GM21723 (cell line): Measurements from ENCODE around the gene C1orf174.

Experiments
- ATAC-seq: cut with Tn5 transposase; IDR thresholded peaks from one replicate; pipeline ENCODE4 v1.9.1; 2021; ENCODE audit warnings: mild to moderate bottlenecking, moderate library complexity; ENCODE audit not compliant: unreplicated experiment

C1orf174 gene

DNA sequence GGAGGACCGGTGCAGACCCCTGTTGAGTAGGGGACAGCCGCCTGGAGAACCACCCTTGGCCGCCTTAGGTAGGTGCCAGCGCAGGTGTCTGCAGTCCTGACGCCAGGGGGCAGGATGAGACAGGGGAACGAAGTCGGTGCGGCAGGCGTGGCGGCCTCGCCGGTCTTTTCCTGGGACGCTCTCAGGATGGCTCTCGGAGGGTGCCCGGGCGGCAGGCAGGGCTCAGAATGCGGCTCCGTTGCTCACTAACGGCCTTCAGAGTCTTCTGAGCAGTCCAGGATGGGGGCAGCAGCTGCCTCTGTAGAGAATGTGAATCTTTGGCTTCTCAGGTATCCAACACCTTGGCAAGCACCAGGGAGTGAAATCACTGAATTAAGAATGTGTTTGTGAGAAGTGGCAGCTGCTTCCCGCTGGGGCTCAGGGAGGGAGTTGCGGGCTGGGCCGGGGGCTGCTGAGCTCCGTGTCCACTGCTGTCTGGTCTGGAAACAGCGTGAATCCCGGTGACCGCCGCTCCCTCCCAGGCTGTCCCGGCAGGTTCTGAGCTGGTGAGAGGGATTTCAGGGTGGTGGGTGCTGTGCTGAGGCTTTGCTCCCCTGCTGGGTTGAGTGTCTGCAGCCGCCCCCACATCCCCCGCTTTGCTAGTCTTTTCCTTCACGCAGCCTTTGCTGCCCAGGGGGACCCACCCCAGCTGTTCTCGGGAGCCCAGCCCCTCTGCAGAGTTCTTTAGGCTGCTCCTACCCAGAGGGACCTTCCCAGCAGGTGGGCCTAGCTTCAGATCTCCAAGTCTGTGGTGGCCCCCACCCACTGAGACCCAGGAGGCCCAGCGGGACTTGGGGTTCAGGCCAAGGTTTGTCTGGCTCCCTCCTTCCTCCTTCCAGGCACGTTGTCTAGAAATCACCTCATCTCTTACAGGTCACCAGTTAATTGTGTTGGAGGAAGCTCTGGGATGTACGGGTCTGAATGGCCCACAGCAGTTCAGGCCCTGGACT is 11.1 kb upstream of the C1orf174 start:
- ATAC-seq: no peak

DNA sequence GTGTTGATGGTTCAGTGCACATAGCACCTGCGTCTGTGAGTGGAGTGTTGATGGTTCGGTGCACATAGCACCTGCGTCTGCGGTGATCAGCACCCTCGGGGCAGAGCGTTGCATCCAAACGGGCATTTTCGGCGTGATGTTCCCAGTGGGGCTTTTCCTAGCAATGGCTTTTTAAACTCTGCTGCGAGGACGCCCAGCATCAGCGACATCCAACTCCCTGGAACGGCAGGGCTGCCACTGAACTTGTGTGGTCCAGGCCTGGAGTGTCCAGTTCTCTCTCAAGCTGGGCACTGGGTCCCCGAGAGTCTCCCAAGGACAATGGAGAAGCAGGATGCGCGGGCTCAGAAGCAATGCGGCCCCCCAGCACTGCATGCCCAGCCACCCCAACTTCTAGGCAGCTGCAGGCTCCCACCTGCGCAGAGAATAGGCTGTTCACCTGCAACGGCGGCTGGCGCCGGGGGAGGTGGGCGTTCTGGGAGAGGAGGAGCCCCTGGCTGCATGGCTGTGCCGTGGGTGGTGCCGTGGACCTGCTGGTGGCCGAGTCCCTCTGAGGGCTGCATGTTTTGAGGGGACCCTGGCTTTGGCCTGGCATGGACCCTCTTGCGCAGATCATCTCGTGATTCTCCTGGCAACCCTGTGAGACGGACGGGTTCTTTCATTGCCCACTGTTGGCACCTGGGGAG is 10.1 kb upstream of the C1orf174 start:
- no peak for ATAC-seq

DNA sequence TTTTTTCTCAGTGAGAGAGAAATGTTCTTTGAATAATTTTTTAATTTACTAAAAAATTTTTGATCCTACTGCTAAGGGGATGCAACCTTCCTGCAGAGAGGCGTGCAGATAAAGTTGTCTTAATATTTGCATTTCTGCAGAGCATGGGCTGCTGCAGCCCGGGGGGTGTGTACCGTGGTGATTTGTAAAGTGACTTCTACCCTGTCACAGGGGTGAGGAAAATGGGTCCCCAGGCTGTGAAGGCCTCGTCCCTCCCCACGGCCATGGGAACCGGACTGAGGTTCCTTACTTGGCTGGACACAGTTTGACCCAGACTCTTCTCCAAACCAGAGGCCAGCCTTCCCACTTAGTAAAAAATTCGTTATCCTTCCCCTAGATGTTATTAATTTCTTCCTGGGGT is 9.5 kb upstream of the C1orf174 start:
- ATAC-seq: no peak

DNA sequence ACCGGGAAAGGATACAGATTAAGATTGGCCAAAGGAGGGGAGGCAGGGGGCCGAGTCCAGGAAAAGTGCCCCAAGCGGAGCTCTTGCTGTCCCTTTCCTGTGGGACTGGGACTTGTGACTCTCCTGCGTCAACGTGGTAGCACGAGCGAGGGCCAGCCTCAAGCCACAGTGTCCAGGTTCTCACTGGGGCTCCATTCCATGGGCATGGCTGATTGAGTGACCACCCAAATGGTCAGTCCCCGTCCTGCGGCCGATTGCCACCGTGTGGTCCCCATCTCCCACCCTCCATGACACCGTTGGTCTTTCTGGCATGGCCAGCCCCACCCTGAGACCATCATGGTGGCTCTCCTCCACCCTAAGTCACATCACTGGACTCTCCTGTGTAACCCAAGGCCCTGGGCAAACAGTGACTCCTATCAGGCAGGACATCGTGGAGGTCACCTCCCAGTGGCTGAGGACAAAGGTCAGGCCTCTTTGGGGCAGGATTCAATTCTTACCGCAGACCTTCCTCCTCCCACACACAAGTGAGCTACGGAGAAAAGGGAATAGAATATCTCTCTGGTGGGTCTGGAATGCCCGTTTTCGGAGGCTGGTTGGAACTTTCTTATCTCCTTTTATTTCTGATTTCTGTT is 8.9 kb upstream of the C1orf174 start:
- ATAC-seq: no peak

DNA sequence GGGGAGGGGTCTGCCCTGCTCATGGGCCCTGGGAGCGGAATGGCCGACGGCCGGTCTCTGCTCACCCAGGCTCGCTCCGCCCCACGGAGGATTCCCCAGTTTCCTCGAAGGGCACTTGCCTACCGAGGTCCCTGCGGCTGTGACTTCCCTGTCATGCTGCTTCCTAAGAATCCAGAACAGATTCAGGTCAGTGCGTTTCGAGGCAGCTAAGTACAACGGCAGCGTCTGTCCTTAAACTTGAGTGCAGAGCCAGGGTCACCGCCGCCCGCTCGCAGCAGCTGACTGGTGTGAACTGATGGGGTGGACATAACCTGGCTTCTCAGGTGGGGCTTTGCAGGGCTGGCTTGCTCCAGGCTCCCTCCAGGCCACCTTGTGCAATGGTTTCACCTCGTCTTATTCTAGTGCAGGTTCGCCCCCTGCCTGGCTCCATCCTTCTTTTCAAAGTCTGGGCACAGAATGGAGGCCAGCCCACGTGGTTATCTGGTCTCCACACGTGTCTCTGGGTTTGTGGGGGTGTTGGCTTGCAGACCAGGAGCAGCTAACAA is 7.6 kb upstream of the C1orf174 start:
- no peak for ATAC-seq

DNA sequence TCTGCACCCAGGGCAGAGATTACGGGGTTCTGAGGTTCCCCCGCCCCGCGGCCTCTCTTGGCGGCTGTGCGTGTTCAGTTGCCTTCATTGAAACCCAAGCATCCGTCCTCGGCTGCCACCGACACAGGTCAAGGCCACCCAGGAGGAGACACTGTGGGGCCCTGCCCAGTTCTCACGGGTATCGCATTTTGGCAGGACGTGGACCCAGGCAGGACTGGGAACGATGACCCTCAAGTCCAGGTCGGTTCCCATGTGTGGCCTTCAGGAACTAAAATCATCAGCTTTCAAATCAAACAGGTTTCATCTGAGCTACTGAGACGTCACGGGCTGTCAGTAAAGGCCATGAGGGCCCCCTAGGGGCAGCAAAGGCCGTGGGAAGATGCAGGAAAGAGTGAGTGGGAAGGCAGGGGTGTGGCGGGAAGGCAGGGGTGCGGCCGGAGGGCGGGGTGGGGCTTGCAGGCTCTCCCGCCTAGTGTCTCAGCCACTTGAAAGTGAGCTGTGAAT is 7.0 kb upstream of the C1orf174 start:
- ATAC-seq: no peak

DNA sequence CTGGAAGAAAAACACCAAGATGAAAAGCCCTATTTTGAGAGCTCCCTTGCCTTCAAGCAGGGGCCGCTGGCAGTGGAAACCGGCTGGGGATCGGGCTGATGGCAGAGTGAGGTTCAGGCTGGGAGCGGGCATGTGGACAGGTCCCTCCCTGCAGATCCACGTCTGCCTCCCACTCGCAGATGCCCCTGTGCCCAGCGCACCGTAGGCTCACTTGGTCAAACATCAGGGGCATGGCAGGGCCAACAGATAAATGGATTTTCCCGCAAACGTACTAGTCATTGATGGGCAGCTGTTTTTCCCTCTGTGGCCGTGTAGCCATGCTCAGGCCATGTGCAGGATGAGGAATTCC is 6.6 kb upstream of the C1orf174 start:
- no peak for ATAC-seq

DNA sequence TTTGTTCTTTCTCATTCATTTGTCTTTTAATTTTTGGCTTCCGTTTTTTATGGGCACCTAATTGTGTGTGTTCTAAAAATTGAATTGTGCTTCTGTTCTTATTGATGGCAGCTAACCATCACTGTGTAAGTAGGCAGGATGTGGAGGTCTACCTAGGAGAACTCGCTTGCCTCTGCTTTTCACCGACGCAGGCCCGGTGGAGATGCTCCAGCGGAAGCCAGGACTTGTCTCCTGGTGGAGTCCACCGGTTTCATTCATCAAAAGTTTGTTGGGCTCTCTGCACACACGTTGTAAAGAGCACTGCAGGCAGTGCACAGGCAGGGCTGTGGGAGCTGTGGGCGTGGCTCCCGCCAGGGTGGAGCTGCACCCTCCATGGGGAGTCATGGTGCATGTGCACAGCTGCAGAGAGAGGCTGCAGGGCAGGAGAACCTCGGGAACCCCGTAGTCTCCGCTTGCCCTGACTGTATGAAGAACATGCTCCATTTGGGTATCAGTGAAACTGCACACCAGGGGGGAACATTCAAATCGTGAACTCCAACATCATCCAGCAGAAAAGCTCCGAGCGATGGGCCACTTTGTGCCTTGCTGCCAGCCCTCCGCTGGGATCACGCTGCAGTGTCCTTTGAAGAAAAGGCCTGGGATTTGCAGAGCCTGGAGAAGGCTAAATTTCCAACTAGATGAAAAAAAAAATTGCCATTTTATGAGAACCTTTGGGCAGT is 6.0 kb upstream of the C1orf174 start:
- no peak for ATAC-seq

DNA sequence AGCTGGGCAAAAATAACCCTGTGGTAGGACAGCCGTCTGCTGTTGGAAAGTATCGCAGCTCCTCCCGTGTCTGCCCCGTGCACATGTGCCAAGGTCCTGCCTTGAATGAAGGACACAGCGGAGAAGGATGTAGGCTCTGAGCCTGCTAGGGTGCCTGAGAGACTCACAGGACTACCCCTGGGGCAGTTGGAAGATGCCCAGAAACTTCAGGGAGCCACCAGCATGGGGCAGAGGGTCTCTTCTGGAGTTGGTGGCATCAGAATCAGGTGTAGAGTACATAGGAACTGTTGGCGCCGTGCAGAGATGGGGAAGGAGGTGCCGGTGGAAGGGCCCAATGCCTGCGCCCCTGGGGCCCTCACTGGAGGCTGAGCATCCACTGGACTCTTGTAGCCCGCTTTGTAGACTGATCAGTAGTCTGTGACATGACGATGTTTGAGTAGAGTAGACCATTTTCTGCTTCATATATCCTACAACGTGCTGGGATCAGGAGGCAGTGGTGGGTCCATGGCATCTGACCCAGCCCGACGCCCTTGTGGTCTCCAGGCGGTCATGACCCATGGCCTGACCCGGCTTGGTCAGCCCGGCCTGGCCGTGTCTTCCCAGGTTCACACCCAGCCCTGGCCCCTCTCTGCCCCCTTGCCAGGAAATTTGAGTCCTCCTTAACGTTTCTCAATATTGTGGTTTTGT is 5.3 kb upstream of the C1orf174 start:
- ATAC-seq: no peak

DNA sequence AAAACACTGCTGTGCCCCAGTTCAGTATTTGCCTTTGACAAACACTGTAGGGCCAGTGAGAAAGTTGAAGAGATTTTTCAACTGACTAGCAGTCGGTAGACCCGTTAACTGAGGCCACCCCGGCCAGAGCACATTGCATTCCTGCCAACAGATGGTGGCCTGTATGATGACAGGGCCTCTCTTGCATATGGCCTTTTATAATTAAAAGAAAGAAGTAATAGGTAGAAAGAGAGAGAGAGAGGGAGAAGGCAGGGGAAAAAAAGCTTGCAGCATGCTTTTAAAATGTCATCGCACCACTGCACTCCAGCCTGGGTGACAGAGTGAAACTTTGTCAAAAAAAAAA is 4.7 kb upstream of the C1orf174 start:
- ATAC-seq: no peak

DNA sequence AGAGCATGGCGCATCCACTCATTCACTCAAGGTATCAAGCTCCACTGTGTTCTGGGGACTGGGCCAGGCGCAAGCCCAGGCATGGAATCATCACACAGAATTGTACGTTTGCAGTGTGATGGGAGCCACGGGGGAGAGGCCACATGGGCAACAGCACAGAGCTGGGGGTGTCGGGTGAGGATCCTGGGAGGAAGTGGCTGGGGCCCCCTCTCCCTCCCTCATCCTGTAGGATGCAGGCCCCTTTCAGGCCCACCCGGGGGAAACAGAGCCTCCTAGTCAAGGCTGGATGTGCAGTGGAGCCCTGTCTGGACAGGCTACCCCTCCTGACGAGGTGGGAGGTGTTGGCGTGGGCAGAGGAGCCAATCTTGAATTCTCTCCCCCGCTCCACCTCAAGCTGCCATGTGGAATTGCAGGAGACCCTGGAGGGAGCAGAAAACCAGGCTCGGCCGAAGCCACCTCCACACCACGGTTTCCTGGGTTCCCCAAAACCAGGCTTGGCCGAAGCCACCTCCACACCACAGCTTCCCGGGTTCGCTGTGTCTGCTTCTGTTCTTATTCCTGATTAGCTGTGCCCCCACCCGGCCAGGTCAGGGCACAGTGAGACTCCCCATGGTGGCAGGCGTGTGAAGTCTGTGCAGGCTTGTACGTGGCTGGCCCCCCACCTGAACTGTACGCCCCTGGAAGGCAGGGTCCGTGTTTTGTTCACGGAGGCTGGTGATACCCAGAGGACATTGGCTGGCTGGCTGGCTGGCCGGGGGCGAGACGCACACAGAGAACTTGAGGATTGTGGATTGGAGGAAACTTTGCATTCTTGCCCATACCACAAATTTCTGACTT is 4.2 kb upstream of the C1orf174 start:
- no peak for ATAC-seq

DNA sequence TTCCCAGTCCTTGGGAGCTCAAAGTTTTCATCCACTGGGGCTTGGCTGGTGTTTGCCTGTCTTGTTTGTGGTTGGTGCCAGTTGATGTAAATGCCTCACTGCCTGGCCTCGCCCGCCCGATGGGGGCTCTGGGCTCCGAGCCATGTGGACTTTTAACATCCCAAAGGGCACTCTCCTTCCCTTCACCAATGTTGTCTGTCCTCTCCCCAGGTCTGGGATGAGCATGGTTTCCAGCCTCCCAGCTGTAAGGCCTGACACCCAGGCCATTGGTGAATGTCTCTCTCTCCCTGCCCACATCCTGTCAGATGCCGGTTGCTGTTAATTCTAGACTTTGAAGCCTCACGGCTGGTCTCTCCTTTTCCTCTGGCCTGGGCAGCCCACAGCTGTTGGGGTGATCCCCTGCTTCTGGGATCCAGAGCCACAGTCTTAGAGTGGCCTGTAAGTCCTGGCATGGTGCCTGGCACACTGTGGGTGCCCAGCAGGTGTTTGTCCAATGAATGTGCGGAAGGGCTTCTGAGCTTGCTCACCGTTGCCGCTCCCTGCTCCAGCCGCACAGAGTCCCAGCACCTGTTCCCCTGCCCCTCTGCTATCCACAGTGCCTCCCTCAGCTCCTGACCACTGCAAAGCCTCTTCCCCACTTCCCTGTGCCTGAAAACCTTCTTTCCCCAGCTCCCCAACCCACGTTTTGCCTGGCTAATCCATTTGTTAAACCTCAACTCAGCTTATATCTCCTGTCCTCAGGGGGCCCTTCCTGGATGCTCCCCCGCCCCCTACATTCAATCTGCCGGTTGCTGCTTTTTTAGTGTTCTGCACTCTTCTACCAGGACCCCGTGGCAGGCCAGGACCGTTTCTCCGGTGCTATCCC is 3.3 kb upstream of the C1orf174 start:
- ATAC-seq: no peak

DNA sequence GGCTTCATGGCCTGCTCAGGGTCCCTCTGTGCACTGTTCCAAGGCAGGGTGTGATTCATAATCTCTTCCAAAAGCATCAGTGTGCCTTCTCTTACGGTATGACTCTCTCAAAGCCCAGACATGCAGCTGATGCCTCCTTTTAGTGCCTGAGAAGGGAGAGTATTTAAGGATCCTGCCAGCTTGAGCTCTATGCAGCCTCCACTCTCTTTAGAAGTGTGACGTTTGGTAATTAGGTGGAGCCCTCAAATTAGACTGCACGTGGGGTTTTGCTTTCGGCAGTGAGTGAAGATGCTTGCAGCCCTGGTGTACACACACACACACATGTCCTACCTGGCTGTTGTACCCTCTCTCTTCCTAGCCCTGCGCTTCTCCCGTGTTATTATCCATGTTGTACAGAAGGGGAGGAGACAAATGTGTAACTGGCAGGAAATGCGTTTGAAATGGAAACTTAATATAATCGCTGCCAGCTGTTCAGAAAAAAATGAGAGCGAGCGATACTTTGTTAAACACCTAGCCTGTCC is 2.6 kb upstream of the C1orf174 start:
- ATAC-seq: no peak

DNA sequence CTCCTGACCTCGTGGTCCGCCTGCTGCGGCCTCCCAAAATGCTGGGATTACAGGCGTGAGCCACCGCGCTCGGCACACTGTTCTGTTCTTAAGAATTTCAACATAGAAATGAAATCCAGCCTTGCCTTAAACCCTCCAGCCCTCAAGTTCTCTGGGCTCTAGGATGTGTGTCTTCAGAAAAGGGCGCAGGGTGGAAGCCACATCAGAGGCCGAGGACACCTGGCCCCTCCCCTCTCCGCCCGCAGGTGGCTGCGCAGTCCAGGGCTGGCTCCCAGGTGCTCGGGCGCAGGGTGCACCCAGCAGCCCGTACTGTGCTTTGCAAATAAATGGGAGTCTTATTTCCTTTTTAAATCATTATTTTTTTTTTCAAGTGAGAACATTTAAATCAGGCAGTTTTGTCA is 2.0 kb upstream of the C1orf174 start:
- no peak for ATAC-seq

DNA sequence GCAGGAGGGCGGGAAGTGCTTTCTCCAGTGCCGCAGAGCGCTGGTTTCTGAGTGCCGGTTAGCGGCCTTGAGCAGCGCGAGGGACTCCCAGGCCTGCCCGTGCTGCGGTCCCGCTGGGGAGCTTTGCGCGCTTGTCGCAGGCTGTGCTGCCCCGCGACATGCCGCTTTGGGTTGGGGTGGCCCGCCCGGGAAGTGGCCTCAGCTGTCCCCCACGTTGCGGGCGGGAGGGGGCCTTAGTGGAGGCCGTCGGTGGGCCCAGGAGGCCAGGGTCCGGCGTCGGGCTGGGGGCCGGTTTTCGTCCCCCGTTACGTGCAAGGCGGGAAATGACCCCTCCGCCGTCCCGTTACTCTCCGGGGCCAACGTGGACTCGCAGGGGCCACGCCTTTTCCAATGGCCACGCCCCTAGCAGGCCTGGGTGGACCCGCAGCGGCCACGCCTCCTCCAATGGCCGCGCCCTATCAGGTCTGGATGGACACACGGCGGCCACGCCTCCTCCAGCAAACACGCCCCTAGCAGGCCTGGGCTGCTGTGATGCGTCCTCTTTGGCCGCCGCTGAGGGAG is 977 bp upstream of the C1orf174 start:
- peak; percentile 58 for ATAC-seq

DNA sequence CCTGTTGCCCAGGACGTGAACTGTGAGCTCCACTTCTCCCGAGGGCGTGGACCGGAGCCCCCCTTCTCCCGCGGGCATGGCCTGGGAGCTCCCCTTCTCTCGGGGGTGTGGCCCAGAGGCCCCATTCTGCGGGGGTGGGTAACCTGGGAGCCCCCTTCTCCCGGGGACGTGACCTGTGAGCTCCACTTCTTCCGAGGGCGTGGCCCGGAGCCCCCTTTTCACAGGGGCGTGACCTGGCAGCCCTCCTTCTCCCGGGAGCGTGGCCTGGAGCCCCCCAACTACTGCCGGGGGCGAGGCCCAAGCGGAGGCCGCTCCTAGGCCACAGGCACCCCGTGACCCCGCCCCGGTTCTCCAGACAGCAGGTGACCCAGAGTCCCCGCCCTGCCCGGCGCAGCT is 320 bp downstream of the C1orf174 start:
- peak; percentile 7 for ATAC-seq

DNA sequence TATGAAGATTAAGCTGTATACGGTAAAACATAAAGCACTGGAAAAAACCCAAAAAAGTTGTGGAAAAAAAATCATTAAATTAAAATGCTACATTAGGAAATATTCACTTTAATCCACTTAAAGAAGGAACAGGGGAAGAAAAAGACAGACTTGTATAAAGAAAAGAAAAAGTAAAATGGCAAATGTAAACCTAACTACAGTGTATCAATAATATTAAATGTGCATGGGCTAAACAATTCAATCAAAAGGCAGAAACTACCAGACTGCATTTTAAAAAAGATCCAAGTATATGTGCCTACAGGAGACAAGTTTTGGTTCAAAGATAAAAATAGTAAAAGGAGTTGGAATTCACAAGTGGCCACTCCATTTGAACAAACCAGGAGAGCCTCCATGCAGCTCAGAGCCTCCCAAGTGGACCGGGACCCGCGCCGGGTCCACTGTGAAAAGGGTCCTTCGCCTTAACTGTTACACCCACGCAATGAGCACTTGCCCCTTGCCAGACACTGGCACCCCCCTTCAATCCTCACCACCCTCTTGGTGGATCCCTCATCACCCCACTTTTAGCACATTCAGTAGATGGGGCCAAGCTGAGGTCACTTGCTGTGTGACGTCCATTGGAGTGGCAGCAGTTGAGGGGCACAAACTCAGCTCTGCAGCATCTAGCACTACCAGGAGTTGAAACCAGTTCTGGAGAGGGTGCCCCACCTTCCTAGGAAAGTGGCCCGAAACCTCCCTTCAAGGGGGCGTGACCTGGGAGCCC is 898 bp downstream of the C1orf174 start:
- no peak for ATAC-seq
